ENCODE measurements around the gene MYBPH.

Gene MYBPH

GRCh38 chr1:203129501-203130231 lies 46.0 kb downstream of the MYBPH start:
- no peak for DNase-seq (ENCODE audit: low spot score)

DNA sequence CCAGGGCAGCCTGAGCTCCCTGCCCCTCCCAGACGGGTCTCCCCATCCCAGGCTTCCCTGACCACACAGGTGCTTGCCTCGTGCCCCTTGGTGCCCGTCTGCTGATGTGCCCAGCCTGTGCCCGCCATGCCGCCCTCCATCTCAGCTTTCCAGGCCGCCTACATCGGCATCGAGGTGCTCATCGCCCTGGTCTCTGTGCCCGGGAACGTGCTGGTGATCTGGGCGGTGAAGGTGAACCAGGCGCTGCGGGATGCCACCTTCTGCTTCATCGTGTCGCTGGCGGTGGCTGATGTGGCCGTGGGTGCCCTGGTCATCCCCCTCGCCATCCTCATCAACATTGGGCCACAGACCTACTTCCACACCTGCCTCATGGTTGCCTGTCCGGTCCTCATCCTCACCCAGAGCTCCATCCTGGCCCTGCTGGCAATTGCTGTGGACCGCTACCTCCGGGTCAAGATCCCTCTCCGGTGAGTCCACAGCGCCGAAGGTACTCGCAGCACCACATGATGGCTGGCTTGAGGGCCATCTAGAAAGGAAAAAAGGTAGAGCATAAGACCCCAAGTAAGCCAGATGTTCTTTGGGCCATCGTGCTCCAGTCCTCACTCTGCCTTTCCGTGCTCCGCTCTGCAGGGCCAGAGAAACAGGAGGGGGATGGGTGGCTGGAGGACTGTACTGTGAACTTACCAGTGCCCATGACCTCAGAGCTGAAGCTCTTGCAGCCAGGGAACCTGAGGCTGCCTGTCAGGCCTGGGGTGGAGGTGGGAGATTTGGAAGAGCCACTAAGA lies 46.7 kb downstream of the MYBPH start:
- no peak for DNase-seq (ENCODE audit: low spot score)

DNA sequence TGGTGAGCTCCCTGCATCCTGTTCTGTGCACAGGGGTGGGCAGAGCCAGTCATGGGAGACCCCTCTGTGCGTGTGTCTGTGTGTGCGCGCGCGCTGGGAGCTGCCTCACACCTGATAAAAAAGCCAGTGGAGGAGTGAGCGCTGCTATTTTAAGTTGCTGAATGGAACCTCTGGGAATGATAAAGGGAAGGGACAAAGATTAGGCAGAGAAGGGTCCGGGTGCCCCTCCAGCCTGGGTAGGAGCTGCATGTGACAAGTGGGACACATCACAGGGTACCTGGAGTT lies 47.3 kb downstream of the MYBPH start:
- DNase-seq (ENCODE audit: low spot score), result no peak

- DNase-seq (ENCODE audit: low spot score), result no peak
Measured at GRCh38 chr1:203127666-203128430, 47.8 kb downstream of the MYBPH start, which contains the start of gene ADORA1. Gene ADORA1 (plus strand): TSS chr1:203127726. CDS start chr1:203128842, 1,116 bp downstream.

DNA sequence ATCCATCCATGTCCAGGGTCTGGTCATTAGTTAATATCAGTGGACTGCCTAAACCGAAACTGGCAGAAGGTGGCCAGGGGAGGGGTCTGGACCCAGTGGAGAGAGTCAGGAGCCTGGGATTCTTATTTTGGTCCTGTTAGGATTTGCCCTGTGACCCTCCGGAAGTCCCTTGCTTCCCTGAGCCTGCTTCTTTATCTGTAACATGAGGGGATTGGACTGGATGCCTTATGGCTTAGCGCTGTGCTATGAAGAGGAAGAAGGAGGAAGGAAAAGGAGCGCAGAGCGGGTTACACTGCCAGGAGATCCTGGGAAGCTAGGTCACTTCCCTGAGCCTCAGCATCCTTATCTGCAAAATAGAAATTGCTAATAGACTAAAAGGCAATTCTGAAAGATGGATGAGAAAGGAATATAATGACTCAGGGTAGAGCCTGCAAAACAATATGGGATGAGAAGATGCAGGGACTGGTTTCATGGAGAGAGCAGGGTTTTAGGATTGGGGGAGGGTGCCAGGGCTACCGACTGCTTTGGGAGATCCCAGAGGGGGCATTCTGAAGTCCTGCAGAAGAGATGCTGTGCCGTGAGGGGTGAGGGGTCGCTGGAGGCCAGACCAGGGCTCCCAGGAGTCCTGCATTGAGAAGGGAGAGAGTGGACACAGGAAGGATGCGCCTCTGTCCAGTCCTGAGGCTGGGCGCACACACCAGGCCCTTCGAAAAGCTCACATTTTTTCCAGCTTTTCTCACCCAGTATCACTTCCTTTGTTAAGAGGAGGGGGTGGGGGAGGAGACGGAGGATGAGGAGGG lies 48.6 kb downstream of the MYBPH start:
- DNase-seq (ENCODE audit: low spot score), result no peak

- DNase-seq (ENCODE audit: low spot score), result no peak
Measured at GRCh38 chr1:203126151-203126865, 49.3 kb downstream of the MYBPH start.

DNA sequence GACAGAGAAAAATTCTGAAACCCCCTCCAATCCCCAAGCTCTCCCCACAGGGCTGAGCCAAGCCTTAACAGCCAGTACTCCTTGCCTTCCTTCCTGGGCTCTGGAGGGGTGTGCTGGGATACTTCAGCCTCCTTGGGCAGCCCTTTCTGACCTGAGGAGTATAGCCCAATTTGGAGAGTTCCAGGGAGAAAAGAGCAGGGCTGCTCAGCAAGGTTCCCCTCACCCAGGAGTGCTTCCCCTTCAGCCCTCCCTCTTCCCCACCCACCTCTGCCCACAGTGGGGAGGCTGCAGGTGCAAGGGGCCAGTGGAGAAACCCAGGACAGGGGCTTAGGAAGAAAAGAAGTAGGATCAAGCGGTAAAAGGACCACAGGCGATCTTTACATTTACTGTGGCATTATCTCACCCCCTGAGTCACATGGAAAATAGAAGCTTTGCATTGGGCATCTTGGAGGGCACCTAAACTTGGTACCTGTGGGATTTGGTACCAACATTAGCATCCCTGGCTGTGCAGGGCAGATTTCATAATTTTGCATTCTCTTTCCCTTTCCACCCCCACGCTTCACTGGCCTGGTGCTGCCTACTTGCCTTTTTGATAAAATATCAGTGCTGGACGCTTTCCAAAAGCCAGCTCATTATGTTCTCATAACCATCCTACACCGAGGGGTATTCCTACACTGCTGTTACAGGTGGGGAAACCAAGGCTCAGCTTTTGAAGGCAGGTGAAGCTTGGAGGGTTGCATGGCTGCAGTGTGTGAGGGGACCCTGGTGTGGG lies 50.9 kb downstream of the MYBPH start:
- DNase-seq (ENCODE audit: low spot score), result no peak

DNA sequence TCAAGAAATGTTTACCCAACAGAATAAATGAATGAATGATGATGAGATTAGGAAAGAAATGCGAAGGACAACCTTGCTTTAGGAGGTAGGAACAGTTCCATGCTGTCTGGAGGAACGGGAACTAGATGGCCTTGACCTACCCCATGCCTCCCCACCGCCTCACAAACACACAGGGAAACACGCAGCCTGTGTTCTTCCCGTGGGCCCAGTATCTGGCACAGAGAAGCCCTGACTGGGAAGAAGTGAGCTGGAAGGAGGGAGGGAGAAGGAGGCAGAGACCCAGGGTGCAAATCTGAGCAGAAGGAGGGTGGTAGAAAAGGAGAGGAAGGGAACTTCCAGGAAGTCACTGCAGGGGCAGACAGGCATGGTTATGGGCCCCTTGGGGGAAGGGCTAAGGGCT lies 51.6 kb downstream of the MYBPH start:
- no peak for DNase-seq (ENCODE audit: low spot score)

DNA sequence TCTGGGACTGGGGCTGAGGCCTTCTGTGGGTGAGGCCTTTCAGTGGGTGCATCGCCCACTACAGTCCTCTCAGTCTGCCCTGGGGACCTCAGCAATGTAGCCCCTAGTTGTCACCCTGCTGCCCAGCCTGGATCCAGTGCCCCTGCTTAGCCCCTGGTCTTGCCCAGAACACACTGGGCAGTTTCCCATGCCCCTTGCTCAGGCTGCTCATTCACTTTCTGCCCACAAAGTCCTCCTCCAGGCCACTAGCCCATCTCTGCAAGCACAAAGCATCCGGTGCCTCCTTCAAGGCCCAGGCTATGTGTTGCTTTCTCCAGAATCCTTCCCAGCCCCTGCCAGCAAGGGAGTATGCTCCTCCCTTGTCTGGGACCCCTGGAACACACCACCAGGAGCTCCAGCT lies 53.5 kb downstream of the MYBPH start:
- no peak for DNase-seq (ENCODE audit: low spot score)

GRCh38 chr1:203121186-203122015 lies 54.2 kb downstream of the MYBPH start:
- no peak for DNase-seq (ENCODE audit: low spot score)

DNA sequence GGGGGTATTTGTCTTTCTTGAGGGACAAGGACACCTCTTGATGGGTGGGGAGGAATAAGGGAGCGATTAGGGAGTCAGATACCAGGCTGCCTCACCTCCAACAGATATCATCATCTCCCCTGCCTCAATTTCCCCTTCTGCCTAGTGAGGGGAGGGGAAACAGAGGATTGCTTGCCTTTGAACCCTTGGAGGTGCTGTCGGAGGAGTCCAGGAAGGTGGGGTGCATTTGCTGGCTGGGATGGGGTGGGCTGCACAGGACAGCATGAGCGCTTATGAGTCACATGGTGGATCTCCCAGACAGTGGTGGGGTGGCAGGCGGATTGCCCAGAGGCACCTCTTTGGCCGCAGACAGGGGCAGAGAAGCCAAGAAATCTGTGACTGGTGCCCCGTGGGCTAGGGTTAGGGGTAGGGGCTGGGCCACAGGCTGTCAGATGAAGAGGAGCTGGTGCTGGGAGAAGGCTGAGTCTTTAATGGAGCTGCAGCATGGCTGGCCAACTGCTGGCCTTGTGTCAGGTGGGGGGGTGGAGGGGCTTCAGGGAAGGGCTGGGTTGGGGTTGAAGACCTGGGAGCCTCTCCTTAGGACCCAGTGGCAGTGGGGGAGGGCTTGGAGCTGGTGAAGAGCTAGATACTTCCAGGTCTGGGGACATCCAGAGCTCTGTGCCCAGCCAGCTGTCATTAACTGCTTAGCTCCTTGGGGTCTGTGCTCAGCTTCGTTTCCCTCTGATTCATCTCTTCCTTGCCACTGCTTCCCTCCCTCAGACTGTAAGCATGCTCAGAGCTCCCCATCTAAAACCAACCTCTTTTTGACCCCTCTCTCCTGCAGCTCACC lies 55.1 kb downstream of the MYBPH start:
- DNase-seq (ENCODE audit: low spot score), result no peak

Data from CD4-positive, alpha-beta T cell treated with Interleukin-2 at 100 ng/mL for 4 hours (primary cell).